Kidney (tissue), 14 donors: ENCODE measurements around the gene TCF7L2. TPM values are rescaled to one million over a fixed set of nuclear protein-coding genes. Genes with fewer than 3 reads are reported as not detected.

Experiments used
- DNase-seq, 5 donors: peaks; one replicate each; pipeline ENCODE4 v3.0.0-alpha.2; 2013 to 2020
- FAIRE-seq: peaks from 2 replicates; lab custom pipeline; 2012; peaks lifted over from hg19 to GRCh38; lab: Jason Lieb, UNC
- H3K27ac ChIP-seq, 2 donors: one replicate each; pipeline ENCODE4 v1.7.0; 2013; ENCODE audit warnings: low read depth in 2 of 2, low read length in 2 of 2, inconsistent platforms in 1 of 2
- H3K27me3 ChIP-seq: one replicate; pipeline ENCODE4 v1.7.1; 2013; ENCODE audit warnings: low read length, inconsistent platforms; ENCODE audit not compliant: control insufficient read depth, insufficient read depth
- H3K36me3 ChIP-seq, 3 donors: one replicate each; pipeline versions ENCODE4 v1.7.0 to v1.7.1; 2013; ENCODE audit warnings: low read length in 3 of 3, control low read depth in 1 of 3, inconsistent platforms in 1 of 3; ENCODE audit not compliant: insufficient read depth in 3 of 3, control insufficient read depth in 2 of 3
- H3K4me1 ChIP-seq, 3 donors: one replicate each; pipeline versions ENCODE4 v1.7.0 to v1.7.1; 2013; ENCODE audit warnings: low read length in 3 of 3, inconsistent platforms in 1 of 3, low read depth in 1 of 3; ENCODE audit not compliant: control insufficient read depth in 2 of 3, insufficient read depth in 2 of 3
- H3K4me3 ChIP-seq, 3 donors: one replicate each; pipeline versions ENCODE4 v1.7.0 to v1.8.1; 2013; ENCODE audit warnings: low read length in 3 of 3, control low read depth in 1 of 3, inconsistent platforms in 1 of 3
- H3K9ac ChIP-seq, 3 donors: one replicate each; pipeline versions ENCODE4 v1.7.0 to v1.7.1; 2013; ENCODE audit warnings: low read length in 3 of 3, control low read depth in 1 of 3, inconsistent platforms in 1 of 3
- H3K9me3 ChIP-seq, 3 donors: one replicate each; pipeline versions ENCODE4 v1.7.0 to v1.7.1; 2013; ENCODE audit warnings: low read length in 3 of 3, control low read depth in 1 of 3, inconsistent platforms in 1 of 3; ENCODE audit not compliant: control insufficient read depth in 2 of 3, insufficient read depth in 1 of 3
- intact Hi-C: fragments of 100-400 bp; cut with DNase I; formaldehyde crosslinking; loops from one replicate; pipeline ENCODE4 v1.11.1; 2022
- polyA plus RNA-seq: library from polyadenylated mRNA; stranded (reverse); fragments of 350-450 nt; fragmentation: Illumina TruSeq; extraction: RNeasy Lipid Tissue Mini Kit (QIAGEN cat#74804); gene quantifications from one replicate; pipeline ENCODE4 v1.2.3, GENCODE V29; 2014; ENCODE audit warnings: low read depth, low replicate concordance; ENCODE audit not compliant: insufficient read depth
- total RNA-seq: library from RNA; stranded (reverse); fragmentation: NEBNext Ultra II Directional; extraction: Animal tissue kit (Norgen Biotek cat#: 25700); gene quantifications from one replicate; pipeline ENCODE4 v1.2.1, GENCODE V29; 2021
- TF ChIP-seq, protein P1 (sequence below): IDR thresholded peaks from 3 replicates; pipeline ENCODE4 v1.5.1; 2012; ENCODE audit warnings: mild to moderate bottlenecking, moderate library complexity, borderline replicate concordance; ENCODE audit not compliant: insufficient read depth; ENCODE audit errors: extremely low read depth
- donor health status: control.
- donor health status: control.
- donor health status: control.
- donor health status: control.
- donor health status: control.
- donor health status: DM: yes; HTN: yes; CAD: no.
- donor health status: Normal renal cell carcinoma (clear cell type).

TCF7L2 gene
- total and polyA plus RNA-seq, 2 donors from 2014 or later = 6.5 to 32.4 TPM

DNA sequence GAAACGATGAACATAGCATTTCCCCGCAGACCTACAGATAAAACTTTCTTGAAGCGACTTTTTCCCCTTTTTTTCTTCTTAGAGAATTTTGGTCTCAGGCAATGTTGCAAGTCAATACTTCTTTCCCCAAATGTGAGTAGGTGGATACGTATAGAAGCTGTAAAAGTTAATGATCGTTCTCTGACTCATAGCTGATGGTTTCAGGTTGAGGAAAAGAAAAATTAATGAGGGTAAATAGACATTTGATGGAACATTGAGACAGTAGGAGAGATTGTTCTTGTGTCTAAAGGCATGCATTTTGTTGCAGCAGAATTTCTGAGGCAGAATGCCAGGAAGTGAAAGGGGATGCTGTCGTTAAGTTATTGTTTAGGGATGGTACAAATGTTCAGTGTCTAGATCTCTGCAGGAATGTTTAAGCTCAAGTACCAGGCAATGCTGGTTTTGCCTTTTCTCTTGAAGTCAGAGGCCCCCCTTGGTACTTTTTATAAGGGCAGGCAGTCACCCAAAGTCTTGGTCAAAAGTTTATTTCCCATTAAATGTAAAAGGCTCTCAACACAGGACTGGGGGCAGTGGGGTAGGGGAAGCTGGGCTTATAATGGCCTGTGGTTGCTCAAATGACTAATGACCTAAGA lies 9.3 kb downstream of the TCF7L2 start:
- Histone ChIP-seq H3K36me3 (no peaks in the 10 kb centered on the region), H3K9me3 (no peaks in the 10 kb centered on the region), H3K27ac (no peak overlapping the region), H3K4me3 (no peak overlapping the region), H3K4me1 (peaks cover 8 to 20% (median 17%) of the 10 kb centered on the region in 3 donors), H3K27me3 (no peaks in the 10 kb centered on the region), H3K9ac (no peak overlapping the region)
- peak in 1 of 5 donors; percentile 62 for DNase-seq
- FAIRE-seq = no peak
- intact Hi-C loops = no loop called here
- TF ChIP-seq, protein P1, sequence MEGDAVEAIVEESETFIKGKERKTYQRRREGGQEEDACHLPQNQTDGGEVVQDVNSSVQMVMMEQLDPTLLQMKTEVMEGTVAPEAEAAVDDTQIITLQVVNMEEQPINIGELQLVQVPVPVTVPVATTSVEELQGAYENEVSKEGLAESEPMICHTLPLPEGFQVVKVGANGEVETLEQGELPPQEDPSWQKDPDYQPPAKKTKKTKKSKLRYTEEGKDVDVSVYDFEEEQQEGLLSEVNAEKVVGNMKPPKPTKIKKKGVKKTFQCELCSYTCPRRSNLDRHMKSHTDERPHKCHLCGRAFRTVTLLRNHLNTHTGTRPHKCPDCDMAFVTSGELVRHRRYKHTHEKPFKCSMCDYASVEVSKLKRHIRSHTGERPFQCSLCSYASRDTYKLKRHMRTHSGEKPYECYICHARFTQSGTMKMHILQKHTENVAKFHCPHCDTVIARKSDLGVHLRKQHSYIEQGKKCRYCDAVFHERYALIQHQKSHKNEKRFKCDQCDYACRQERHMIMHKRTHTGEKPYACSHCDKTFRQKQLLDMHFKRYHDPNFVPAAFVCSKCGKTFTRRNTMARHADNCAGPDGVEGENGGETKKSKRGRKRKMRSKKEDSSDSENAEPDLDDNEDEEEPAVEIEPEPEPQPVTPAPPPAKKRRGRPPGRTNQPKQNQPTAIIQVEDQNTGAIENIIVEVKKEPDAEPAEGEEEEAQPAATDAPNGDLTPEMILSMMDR = no peak

DNA sequence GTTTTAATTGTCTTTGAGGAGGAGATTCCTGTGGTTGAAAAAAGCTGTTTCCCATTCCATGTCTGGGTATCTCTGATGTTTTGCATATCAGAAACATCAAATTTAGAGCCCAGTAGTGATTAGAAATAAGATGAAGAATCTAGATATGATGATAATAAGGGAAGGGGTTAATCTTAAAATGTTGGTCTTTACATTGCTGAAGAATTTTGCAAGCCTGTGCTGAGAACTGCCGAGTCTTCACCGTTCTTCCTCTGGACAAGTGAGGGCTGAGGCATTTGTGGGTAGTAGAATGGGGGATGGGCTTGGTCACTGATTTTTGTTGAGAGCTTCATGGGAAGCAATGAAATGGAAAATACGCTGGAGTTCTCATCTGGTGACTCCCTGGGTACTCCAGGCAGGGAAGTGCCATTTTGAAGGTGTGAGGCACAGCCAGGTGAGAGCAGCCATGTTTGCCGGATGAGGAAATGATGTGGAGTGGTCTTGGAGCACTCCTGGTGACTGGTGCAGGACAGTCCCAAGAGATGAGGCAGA lies 10.2 kb downstream of the TCF7L2 start:
- intact Hi-C loops = no loop called here
- no peaks in the 10 kb centered on the region for H3K36me3 ChIP-seq
- no peak overlapping the region for H3K9ac ChIP-seq
- H3K4me1 ChIP-seq = peaks cover 8 to 20% (median 17%) of the 10 kb centered on the region in 3 donors
- no peak overlapping the region for H3K4me3 ChIP-seq
- FAIRE-seq (no peak), DNase-seq (no peak)
- no peak overlapping the region for H3K27ac ChIP-seq
- TF ChIP-seq, protein P1 = no peak
- H3K9me3 ChIP-seq = no peaks in the 10 kb centered on the region
- no peaks in the 10 kb centered on the region for H3K27me3 ChIP-seq

DNA sequence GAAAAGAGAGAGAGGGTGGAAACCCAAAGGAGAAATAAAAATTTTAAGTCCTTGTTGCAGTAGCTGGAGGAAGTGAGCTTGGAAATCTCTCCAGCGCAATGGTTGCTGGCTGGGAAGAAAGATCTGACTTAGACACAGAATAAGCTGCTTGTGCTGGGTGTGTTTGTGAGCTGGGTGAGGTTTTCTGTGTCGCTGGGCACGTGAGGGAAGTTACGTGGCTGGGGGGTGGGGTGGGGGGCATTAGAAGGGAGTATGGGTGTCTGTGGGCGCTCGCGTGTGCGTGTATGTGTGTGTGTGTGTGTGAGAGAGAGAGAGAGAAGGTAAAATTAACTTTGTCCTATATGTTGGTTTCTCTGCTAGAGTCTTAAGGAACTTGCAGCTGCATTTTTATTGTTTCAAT lies 11.6 kb downstream of the TCF7L2 start:
- DNase-seq = no peak
- H3K27me3 ChIP-seq = no peaks in the 10 kb centered on the region
- FAIRE-seq = no peak
- intact Hi-C loops = no loop called here
- H3K4me1 ChIP-seq = peaks cover 8 to 14% (median 9%) of the 10 kb centered on the region in 3 donors
- TF ChIP-seq, protein P1 = no peak
- H3K27ac ChIP-seq = no peak overlapping the region
- no peaks in the 10 kb centered on the region for H3K9me3 ChIP-seq
- no peaks in the 10 kb centered on the region for H3K36me3 ChIP-seq
- no peak overlapping the region for H3K9ac ChIP-seq
- no peak overlapping the region for H3K4me3 ChIP-seq
